Hematopoietic multipotent progenitor cell treated with erythropoietin and hydrocortisone succinate and interleukin-3 and kit ligand, for 15 days (in vitro differentiated cells): Measurements from ENCODE around the gene FCAMR.

Source experiments
- DNase-seq: peaks from one replicate; pipeline ENCODE4 v3.0.0-alpha.2; 2015; ENCODE audit warnings: low spot score

Gene FCAMR

GRCh38 chr1:206909161-206909882, 60.9 kb downstream of the FCAMR start:
- no peak for DNase-seq

- DNase-seq: no peak
Observed at GRCh38 chr1:206908038-206908437, 62.2 kb downstream of the FCAMR start.
